IPS DF 19.7 (cell line): ENCODE measurements around the gene ZKSCAN5.
A peak's percentile ranks its signal among the peaks of the same experiment; 100 is the strongest.

Experiments
- DNase-seq: peaks from one replicate; pipeline ENCODE4 v3.0.0-alpha.2; 2013; ENCODE audit warnings: low read depth, low spot score

ZKSCAN5 gene

GRCh38 chr7:99504603-99505323 is at the start of gene ZKSCAN5:
ZKSCAN5 (plus strand) TSS chr7:99504662; CDS start chr7:99506045, 1,383 bp downstream.
- DNase-seq, result peak; percentile 68

- DNase-seq, result no peak
Observed at GRCh38 chr7:99455874-99456273, 48.6 kb upstream of the ZKSCAN5 start.

GRCh38 chr7:99456288-99456687 is 48.2 kb upstream of the ZKSCAN5 start:
- DNase-seq, result no peak

- DNase-seq, result no peak
Observed at GRCh38 chr7:99457050-99457649, 47.3 kb upstream of the ZKSCAN5 start.

GRCh38 chr7:99457650-99458493 is 46.6 kb upstream of the ZKSCAN5 start:
- DNase-seq, result no peak

GRCh38 chr7:99459087-99459486 is 45.4 kb upstream of the ZKSCAN5 start:
- DNase-seq, result no peak

- DNase-seq, result no peak
Observed at GRCh38 chr7:99460651-99461050, 43.8 kb upstream of the ZKSCAN5 start.

- no peak for DNase-seq
Observed at GRCh38 chr7:99461221-99461620, 43.2 kb upstream of the ZKSCAN5 start.

- no peak for DNase-seq
Observed at GRCh38 chr7:99465421-99465768, 39.1 kb upstream of the ZKSCAN5 start.

GRCh38 chr7:99468336-99468918 is 36.0 kb upstream of the ZKSCAN5 start:
- no peak for DNase-seq

GRCh38 chr7:99469381-99470065 is 34.9 kb upstream of the ZKSCAN5 start:
- DNase-seq, result no peak

- DNase-seq, result peak; percentile 84
Observed at GRCh38 chr7:99472561-99473314, 31.7 kb upstream of the ZKSCAN5 start, which contains the start of gene ZNF789. ZNF789 (plus strand) TSS chr7:99472890; CDS start chr7:99476457, 3,567 bp downstream.

- no peak for DNase-seq
Observed at GRCh38 chr7:99473315-99473596, 31.2 kb upstream of the ZKSCAN5 start.

- DNase-seq, result no peak
Observed at GRCh38 chr7:99476107-99476506, 28.4 kb upstream of the ZKSCAN5 start.

GRCh38 chr7:99478464-99479440 is 25.7 kb upstream of the ZKSCAN5 start:
- no peak for DNase-seq

GRCh38 chr7:99485094-99485493 is 19.4 kb upstream of the ZKSCAN5 start:
- no peak for DNase-seq

GRCh38 chr7:99489235-99489634 is 15.2 kb upstream of the ZKSCAN5 start:
- no peak for DNase-seq

- no peak for DNase-seq
Observed at GRCh38 chr7:99490878-99491277, 13.6 kb upstream of the ZKSCAN5 start.

GRCh38 chr7:99493823-99494222 is 10.6 kb upstream of the ZKSCAN5 start:
- DNase-seq, result no peak
